Measurements from ENCODE around the gene SEPSECS. TPM values are rescaled to one million over a fixed set of nuclear protein-coding genes. Genes with fewer than 3 reads are reported as not detected.
A peak's percentile ranks its signal among the peaks of the same experiment; 100 is the strongest.

The SEPSECS gene
- polyA plus RNA-seq, 1 experiment = 2.6 TPM

DNA sequence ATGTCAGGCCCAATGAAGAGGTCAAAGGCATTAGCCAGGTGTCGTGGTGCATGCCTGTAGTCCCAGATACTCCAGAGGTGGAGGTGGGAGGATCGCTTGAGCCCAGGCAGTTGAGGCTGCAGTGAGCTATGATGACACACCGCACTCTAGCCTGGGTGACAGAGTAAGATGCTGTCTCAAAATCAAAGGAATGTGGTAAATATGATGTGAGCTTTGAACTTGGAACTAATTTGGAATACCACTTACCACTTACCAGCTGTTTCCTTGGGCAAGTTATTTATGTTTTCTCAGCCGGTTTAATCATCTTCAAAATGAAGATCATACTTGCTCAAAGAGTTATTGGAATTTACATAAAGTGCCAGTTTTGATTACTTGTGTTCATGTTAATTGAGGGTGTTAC is 23.8 kb upstream of the SEPSECS start:
- no peaks in the 10 kb centered on the region for H3K36me3 ChIP-seq (ENCODE audit: control insufficient read depth, insufficient read depth, low read length)
- ChIA-PET CTCF (interaction anchor here (1.4 kb wide), 1 partner anchor 183 kb away, joined by 4 read pairs; no protein-coding TSS in a partner anchor), POLR2A (no interaction called here)
- DNase-seq (ENCODE audit: low read depth) = no peak
- H3K4me3 ChIP-seq (ENCODE audit: low read depth, low read length) = no peak overlapping the region
- H3K27me3 ChIP-seq (ENCODE audit: control insufficient read depth, insufficient read depth, low read length) = no peaks in the 10 kb centered on the region
- TF ChIP-seq, protein P1, sequence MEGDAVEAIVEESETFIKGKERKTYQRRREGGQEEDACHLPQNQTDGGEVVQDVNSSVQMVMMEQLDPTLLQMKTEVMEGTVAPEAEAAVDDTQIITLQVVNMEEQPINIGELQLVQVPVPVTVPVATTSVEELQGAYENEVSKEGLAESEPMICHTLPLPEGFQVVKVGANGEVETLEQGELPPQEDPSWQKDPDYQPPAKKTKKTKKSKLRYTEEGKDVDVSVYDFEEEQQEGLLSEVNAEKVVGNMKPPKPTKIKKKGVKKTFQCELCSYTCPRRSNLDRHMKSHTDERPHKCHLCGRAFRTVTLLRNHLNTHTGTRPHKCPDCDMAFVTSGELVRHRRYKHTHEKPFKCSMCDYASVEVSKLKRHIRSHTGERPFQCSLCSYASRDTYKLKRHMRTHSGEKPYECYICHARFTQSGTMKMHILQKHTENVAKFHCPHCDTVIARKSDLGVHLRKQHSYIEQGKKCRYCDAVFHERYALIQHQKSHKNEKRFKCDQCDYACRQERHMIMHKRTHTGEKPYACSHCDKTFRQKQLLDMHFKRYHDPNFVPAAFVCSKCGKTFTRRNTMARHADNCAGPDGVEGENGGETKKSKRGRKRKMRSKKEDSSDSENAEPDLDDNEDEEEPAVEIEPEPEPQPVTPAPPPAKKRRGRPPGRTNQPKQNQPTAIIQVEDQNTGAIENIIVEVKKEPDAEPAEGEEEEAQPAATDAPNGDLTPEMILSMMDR (IDR thresholded peaks at IDR 0.05; ENCODE audit: insufficient read depth, low read depth, low read length) = no peak

DNA sequence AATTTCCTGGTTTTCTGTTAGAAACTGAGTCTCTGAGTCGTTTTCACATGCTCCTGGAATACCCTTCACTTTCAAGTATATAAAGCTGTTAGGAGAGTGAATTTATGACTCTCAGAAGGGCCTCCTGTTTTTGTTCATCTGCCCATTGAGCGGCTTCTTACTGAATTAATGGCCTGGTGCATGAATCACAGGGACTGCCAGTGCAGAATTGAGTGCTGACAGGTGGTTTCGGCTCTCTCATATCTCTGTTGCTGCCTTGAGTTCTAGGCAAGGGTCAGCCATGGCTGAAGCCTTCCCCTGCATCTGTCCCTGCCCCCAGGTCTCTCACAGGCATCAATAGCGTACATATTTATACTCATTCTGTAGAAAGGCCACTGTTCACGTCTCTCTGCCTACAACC is 22.7 kb upstream of the SEPSECS start:
- Histone ChIP-seq H3K27me3 (ENCODE audit: control insufficient read depth, insufficient read depth, low read length) (no peaks in the 10 kb centered on the region), H3K4me3 (ENCODE audit: low read depth, low read length) (no peak overlapping the region), H3K36me3 (ENCODE audit: control insufficient read depth, insufficient read depth, low read length) (no peaks in the 10 kb centered on the region)
- ChIA-PET CTCF (interaction anchor here (0.5 to 1.4 kb wide), 2 partner anchors 149 to 184 kb away, joined by 3 to 4 read pairs; no protein-coding TSS in a partner anchor), POLR2A (no interaction called here)
- TF ChIP-seq, protein P1 (IDR thresholded peaks at IDR 0.05; ENCODE audit: insufficient read depth, low read depth, low read length) = no peak
- no peak for DNase-seq (ENCODE audit: low read depth)

DNA sequence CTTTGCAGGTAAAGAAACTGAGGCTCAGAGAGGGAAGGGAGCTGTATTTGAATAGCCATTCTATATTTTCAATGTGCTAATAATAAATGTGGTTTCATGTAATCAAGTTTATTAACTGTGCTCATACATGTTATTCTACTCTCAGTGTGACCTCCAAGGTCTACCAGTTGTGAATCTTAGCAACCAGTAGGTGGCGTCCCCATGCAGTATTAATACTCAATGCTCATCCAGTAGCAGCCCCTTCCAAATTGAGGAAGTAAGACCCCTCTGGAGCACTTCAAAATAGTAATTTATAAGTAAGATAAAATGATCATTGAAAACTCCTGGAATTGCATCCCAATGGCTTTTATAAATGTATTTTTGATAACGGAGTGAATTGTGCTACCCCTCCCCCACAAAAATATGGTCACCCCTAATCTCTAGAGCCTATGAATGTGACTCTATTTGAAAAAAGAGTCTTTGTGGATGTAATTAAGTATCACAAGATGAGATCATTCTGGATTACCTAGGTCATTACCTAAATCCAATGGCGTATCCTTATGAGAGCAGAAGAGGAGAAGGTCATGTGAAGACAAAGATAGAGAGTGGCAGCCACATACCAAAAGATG is 20.4 kb upstream of the SEPSECS start:
- no peak overlapping the region for H3K4me3 ChIP-seq (ENCODE audit: low read depth, low read length)
- no peaks in the 10 kb centered on the region for H3K27me3 ChIP-seq (ENCODE audit: control insufficient read depth, insufficient read depth, low read length)
- ChIA-PET CTCF (interaction anchor here (0.7 to 3.4 kb wide), 7 partner anchors 19 to 188 kb away, joined by 3 to 19 read pairs (median 3); no protein-coding TSS in a partner anchor), POLR2A (no interaction called here)
- H3K36me3 ChIP-seq (ENCODE audit: control insufficient read depth, insufficient read depth, low read length) = no peaks in the 10 kb centered on the region
- DNase-seq (ENCODE audit: low read depth) = no peak
- TF ChIP-seq, protein P1 (IDR thresholded peaks at IDR 0.05; ENCODE audit: insufficient read depth, low read depth, low read length) = peak; percentile 70

DNA sequence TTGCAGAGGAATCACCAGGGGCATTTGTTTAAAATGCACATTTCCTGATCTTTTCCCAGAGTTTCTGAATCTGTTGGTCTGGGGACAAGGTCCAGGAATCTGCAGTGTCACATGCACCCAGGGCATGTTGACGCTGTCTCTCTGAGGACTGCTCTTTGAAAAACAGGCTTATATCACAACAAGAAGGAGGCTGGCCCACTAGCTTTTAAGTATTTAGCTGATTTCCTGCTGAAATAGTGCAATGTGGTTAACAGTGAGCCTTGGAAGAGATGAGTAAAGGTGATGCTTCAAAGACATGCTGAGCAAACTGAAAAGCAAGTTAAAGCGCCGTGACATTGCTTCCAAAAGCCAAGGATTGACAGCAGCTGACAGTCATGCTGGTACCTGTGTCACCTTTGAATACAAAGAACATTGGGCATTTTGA is 18.6 kb upstream of the SEPSECS start:
- Histone ChIP-seq H3K36me3 (ENCODE audit: control insufficient read depth, insufficient read depth, low read length) (no peaks in the 10 kb centered on the region), H3K27me3 (ENCODE audit: control insufficient read depth, insufficient read depth, low read length) (no peaks in the 10 kb centered on the region), H3K4me3 (ENCODE audit: low read depth, low read length) (no peak overlapping the region)
- TF ChIP-seq, protein P1 (IDR thresholded peaks at IDR 0.05; ENCODE audit: insufficient read depth, low read depth, low read length) = no peak
- ChIA-PET CTCF (interaction anchor here (1.0 to 3.4 kb wide), 5 partner anchors 17 to 189 kb away, joined by 3 to 19 read pairs (median 4); partner anchors contain the start of gene ZCCHC4), POLR2A (no interaction called here)
- DNase-seq (ENCODE audit: low read depth) = no peak

GRCh38 chr4:25177147-25177546 is 16.9 kb upstream of the SEPSECS start:
- Histone ChIP-seq H3K4me3 (ENCODE audit: low read depth, low read length) (no peak overlapping the region), H3K27me3 (ENCODE audit: control insufficient read depth, insufficient read depth, low read length) (no peaks in the 10 kb centered on the region), H3K36me3 (ENCODE audit: control insufficient read depth, insufficient read depth, low read length) (no peaks in the 10 kb centered on the region)
- CTCF ChIA-PET = interaction anchor here (0.6 to 1.5 kb wide), 3 partner anchors 11 to 135 kb away, joined by 3 to 4 read pairs (median 3); partner anchors contain the start of gene ZCCHC4
- POLR2A ChIA-PET = no interaction called here
- TF ChIP-seq, protein P1 (IDR thresholded peaks at IDR 0.05; ENCODE audit: insufficient read depth, low read depth, low read length) = no peak
- DNase-seq (ENCODE audit: low read depth) = no peak
